ENCODE measurements around the gene FAM135A. TPM values are rescaled to one million over a fixed set of nuclear protein-coding genes. Genes with fewer than 3 reads are reported as not detected.

FAM135A gene
- total RNA-seq, 4 donors from 2014 or later, result 52.2 to 119 (median 66.1) TPM

- TF ChIP-seq, protein P1, sequence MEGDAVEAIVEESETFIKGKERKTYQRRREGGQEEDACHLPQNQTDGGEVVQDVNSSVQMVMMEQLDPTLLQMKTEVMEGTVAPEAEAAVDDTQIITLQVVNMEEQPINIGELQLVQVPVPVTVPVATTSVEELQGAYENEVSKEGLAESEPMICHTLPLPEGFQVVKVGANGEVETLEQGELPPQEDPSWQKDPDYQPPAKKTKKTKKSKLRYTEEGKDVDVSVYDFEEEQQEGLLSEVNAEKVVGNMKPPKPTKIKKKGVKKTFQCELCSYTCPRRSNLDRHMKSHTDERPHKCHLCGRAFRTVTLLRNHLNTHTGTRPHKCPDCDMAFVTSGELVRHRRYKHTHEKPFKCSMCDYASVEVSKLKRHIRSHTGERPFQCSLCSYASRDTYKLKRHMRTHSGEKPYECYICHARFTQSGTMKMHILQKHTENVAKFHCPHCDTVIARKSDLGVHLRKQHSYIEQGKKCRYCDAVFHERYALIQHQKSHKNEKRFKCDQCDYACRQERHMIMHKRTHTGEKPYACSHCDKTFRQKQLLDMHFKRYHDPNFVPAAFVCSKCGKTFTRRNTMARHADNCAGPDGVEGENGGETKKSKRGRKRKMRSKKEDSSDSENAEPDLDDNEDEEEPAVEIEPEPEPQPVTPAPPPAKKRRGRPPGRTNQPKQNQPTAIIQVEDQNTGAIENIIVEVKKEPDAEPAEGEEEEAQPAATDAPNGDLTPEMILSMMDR (IDR thresholded peaks at IDR 0.05), result no peak
- TF ChIP-seq POLR2A (IDR thresholded peaks at IDR 0.05) (no peak), POLR2AphosphoS5 (IDR thresholded peaks at IDR 0.05) (no peak), EP300 (IDR thresholded peaks at IDR 0.05) (no peak)
- H3K27ac ChIP-seq, result no peak overlapping the region
Observed at GRCh38 chr6:70395301-70395672, 18.0 kb upstream of the FAM135A start.

DNA sequence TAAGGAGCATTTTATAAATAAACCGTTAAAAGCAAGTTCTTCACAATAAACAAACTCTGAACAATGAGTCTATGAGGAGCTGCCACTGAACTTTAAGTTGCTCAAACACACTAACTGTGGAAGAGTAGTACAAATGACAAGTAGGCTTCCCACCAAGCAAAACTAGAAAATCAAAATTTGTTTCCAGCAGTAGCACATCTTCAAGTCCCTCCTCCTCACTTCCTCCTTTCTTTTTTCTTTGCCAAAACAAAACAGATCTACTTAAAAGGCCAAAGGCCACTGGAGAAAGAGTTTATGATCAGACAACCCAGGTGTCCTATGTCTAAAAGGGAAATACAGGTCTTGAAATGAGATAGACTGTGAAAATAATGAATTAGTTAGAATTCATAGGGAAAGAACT is 17.1 kb upstream of the FAM135A start:
- 88% methylated on average over 1 of the region's 1 CpG for WGBS
- Histone ChIP-seq H3K27ac (peak overlapping the region; percentile 85), H3K27me3 (no peaks in the 10 kb centered on the region), H3K9me3 (no peaks in the 10 kb centered on the region), H3K36me3 (no peaks in the 10 kb centered on the region), H3K4me1 (peaks cover 30% of the 10 kb centered on the region), H3K4me3 (no peak overlapping the region)
- TF ChIP-seq EP300 (IDR thresholded peaks at IDR 0.05) (no peak), POLR2A (IDR thresholded peaks at IDR 0.05) (no peak), POLR2AphosphoS5 (IDR thresholded peaks at IDR 0.05) (no peak)
- TF ChIP-seq, protein P1 (IDR thresholded peaks at IDR 0.05), result no peak
- no peak for DNase-seq (ENCODE audit: low spot score in 2 of 2)

More at GRCh38 chr6:70395301-70395672, 18.0 kb upstream of the FAM135A start:
- Histone ChIP-seq H3K4me1 (peaks cover 30% of the 10 kb centered on the region), H3K27me3 (no peaks in the 10 kb centered on the region), H3K36me3 (no peaks in the 10 kb centered on the region), H3K9me3 (no peaks in the 10 kb centered on the region), H3K4me3 (no peak overlapping the region)
- DNase-seq (ENCODE audit: low spot score in 2 of 2), result no peak

- TF ChIP-seq EP300 (IDR thresholded peaks at IDR 0.05) (no peak), POLR2AphosphoS5 (IDR thresholded peaks at IDR 0.05) (no peak), POLR2A (IDR thresholded peaks at IDR 0.05) (no peak)
- TF ChIP-seq, protein P1 (IDR thresholded peaks at IDR 0.05), result no peak
- Histone ChIP-seq H3K36me3 (no peaks in the 10 kb centered on the region), H3K4me3 (no peak overlapping the region), H3K27me3 (no peaks in the 10 kb centered on the region), H3K27ac (peak overlapping the region; percentile 85), H3K4me1 (peaks cover 30% of the 10 kb centered on the region), H3K9me3 (no peaks in the 10 kb centered on the region)
- no peak for DNase-seq (ENCODE audit: low spot score in 2 of 2)
- 34% methylated on average over 10 of the region's 10 CpGs for WGBS
Observed at GRCh38 chr6:70396796-70397729, 16.2 kb upstream of the FAM135A start.

DNA sequence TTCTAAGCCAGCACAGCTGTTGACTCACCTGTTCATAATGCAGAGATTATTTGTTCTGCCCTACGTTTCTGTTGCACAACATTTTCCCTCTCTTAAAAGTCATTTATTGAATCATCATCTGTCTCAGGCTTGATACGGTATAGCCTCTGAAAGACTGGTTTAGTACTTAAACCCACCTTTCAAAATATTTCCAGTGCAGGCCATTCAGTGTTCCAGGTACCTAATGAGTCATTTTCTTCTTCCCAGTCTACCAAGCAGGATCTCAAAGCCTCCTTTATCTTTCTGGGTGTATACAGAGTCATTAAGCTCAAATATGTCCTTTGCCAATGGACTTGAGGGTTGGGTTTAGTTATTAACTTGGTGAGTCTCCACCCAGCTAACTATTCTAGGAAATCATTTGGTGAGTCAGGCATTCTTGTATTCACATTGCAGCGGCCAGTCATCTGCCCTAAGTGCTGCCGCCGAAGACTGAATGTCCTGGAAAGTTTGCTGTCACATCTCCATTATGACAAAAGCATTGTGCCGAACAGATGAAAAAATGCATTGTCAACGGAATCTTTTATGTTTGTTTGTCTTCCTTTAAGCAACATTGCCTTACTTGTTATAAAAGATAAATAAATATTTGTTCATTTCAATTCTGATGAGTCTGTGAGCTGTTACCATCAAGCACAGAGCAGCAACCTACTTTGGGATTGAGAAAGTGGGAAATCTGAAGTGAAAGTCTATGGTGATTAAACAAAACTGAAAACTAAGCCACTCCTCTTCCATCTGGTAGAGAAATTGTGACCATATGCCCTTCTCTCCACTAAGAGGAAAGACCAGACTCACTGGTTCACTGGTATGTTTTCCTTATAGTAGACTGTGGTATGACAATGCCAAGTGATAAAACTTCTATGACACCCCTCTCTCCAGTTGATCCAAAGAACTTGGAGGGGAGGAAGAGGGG is 14.3 kb upstream of the FAM135A start:
- no peaks in the 10 kb centered on the region for H3K36me3 ChIP-seq
- peaks cover 30% of the 10 kb centered on the region for H3K4me1 ChIP-seq
- H3K4me3 ChIP-seq, result no peak overlapping the region
- peak in 2 of 3 donors; percentile 27 to 38 for TF ChIP-seq POLR2AphosphoS5 (IDR thresholded peaks at IDR 0.05)
- no peak for TF ChIP-seq EP300 (IDR thresholded peaks at IDR 0.05)
- no peak for TF ChIP-seq POLR2A (IDR thresholded peaks at IDR 0.05)
- TF ChIP-seq, protein P1 (IDR thresholded peaks at IDR 0.05), result no peak
- no peak for DNase-seq (ENCODE audit: low spot score in 2 of 2)
- no peaks in the 10 kb centered on the region for H3K27me3 ChIP-seq
- WGBS, result 35% methylated on average over 7 of the region's 7 CpGs
- no peaks in the 10 kb centered on the region for H3K9me3 ChIP-seq
- peak overlapping the region; percentile 85 for H3K27ac ChIP-seq

Data from suprapubic skin (tissue), 4 donors.